ENCODE results near the gene PCDH9. TPM values are rescaled to one million over a fixed set of nuclear protein-coding genes. Genes with fewer than 3 reads are reported as not detected.

The PCDH9 gene
- total RNA-seq, 4 donors from 2014 or later = 0.57 to 1.7 (median 0.97) TPM

DNA sequence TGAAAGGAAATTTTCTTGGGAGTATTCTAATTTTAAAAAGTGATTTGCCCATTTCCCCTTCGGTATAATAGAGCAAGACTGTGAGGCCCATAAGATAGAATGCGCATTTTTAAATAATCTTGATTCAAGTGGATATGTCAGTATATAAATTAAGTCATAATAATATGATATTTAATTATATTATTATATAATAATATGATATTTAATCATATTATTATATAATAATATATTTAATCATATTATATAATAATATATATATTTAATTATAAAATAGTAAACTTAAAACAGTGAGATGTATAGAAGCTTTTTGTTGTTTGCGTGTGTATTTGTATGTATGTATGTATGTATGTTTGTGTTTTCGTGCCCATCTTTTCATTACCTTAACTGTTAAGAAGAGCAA, 682.5 kb downstream of the PCDH9 start:
- Histone ChIP-seq H3K27ac (no peak overlapping the region), H3K36me3 (no peaks in the 10 kb centered on the region), H3K4me3 (no peak overlapping the region), H3K27me3 (no peaks in the 10 kb centered on the region), H3K9me3 (no peaks in the 10 kb centered on the region), H3K4me1 (no peaks in the 10 kb centered on the region)
- TF ChIP-seq, protein P1, sequence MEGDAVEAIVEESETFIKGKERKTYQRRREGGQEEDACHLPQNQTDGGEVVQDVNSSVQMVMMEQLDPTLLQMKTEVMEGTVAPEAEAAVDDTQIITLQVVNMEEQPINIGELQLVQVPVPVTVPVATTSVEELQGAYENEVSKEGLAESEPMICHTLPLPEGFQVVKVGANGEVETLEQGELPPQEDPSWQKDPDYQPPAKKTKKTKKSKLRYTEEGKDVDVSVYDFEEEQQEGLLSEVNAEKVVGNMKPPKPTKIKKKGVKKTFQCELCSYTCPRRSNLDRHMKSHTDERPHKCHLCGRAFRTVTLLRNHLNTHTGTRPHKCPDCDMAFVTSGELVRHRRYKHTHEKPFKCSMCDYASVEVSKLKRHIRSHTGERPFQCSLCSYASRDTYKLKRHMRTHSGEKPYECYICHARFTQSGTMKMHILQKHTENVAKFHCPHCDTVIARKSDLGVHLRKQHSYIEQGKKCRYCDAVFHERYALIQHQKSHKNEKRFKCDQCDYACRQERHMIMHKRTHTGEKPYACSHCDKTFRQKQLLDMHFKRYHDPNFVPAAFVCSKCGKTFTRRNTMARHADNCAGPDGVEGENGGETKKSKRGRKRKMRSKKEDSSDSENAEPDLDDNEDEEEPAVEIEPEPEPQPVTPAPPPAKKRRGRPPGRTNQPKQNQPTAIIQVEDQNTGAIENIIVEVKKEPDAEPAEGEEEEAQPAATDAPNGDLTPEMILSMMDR (IDR thresholded peaks at IDR 0.05) = no peak
- no peak for TF ChIP-seq POLR2A (IDR thresholded peaks at IDR 0.05)
- no peak for DNase-seq

DNA sequence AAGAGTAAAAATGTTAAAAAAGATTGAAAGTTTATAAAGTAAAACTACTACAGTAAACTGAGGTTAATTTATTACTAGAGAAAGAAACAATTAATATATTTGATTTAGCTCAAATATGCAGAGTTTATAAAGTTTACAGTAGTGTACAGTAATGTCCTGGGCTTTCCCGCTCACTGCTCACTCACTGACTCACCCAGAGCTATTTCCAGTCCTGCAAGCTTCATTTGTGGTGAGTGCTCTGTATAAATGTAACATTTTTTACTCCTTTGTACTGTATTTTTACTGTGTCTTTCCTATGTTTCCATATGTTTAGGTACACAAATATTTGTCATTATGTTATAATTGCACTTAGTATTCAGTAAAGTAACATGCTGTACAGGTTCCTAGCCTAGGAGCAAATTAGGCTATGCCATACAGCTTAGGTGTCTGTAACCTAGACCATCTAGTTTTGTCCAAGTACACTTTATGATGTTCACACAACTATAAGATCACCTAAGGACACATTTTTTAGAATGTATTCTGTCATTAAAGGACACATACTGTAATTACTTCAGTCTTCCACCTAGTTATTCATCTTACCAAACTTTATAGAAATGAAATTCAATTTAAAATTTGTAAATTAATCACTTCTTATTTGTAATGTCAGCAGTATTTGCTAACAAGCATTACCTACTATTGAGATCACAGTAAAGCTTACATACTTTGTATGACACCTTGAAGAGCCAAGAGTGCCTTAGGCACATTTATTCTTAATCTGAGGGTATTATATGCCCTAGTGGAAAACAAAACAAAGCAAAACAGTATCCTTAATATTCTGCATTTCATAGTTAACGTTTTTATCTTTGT, 683.4 kb downstream of the PCDH9 start:
- Histone ChIP-seq H3K27ac (no peak overlapping the region), H3K9me3 (no peaks in the 10 kb centered on the region), H3K27me3 (no peaks in the 10 kb centered on the region), H3K4me3 (no peak overlapping the region), H3K36me3 (no peaks in the 10 kb centered on the region), H3K4me1 (no peaks in the 10 kb centered on the region)
- TF ChIP-seq, protein P1 (IDR thresholded peaks at IDR 0.05) = no peak
- no peak for TF ChIP-seq POLR2A (IDR thresholded peaks at IDR 0.05)
- DNase-seq = no peak

DNA sequence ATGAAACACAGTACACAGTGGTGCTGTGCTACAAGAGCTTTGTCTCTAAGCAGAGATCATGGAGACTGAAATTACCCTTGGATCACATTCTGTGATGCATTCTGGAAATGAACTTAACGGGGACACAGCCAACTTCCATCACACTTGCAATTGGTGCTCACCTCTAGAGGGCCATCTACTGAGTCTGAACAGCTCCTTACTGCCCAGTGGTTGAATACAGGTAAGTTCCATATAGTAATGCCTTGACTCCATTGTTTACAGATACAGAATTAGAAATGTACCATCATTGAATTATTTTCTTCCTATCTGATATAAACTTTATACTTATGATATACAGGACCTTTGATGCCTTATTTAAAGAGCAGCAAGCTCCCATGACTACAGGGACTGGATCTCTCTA, 686.4 kb downstream of the PCDH9 start:
- no peak for TF ChIP-seq POLR2A (IDR thresholded peaks at IDR 0.05)
- TF ChIP-seq, protein P1 (IDR thresholded peaks at IDR 0.05) = no peak
- Histone ChIP-seq H3K4me1 (no peaks in the 10 kb centered on the region), H3K36me3 (no peaks in the 10 kb centered on the region), H3K27me3 (no peaks in the 10 kb centered on the region), H3K9me3 (no peaks in the 10 kb centered on the region), H3K27ac (no peak overlapping the region), H3K4me3 (no peak overlapping the region)
- DNase-seq = no peak

DNA sequence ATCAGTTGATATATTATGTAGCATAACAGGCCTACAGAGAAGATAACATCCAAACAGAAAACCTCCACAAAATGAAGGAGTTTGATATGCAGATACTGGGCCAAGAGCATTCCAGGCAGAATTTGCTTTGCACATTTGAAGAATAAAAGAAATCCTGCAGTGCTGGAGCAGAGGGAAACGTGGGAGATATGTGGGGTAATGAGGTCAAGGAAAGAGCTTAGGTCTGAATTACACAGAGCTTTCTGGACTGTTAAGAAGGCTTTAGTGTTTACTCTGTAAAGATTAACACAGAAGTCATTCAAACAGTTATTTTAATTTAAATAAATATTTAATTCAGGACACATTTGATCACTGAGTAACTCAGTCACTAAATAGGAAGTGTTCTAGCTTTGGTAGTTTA, 692.7 kb downstream of the PCDH9 start:
- H3K4me1 ChIP-seq = no peaks in the 10 kb centered on the region
- TF ChIP-seq POLR2A (IDR thresholded peaks at IDR 0.05) = no peak
- TF ChIP-seq, protein P1 (IDR thresholded peaks at IDR 0.05) = no peak
- no peak overlapping the region for H3K4me3 ChIP-seq
- DNase-seq = no peak
- no peaks in the 10 kb centered on the region for H3K9me3 ChIP-seq
- no peaks in the 10 kb centered on the region for H3K36me3 ChIP-seq
- H3K27ac ChIP-seq = no peak overlapping the region
- H3K27me3 ChIP-seq = no peaks in the 10 kb centered on the region

DNA sequence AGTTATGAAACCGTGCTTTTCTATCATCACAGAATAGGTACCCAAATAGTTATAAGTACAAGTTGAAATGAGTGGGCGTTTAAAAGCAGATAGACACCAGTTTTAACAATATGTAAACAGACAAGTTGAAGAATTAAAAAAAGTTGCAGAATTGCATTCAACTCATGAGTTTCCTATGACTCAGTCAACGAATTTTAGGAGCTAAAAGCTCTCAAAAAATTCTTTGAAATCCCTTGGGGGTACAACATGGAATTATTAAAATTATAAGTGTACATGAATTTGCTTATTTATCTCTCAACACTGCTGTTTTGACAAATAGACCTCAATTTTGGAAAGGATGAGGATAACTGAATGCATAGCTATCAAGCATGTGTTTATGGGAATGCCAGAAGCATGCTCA, 693.4 kb downstream of the PCDH9 start:
- Histone ChIP-seq H3K4me1 (no peaks in the 10 kb centered on the region), H3K27ac (no peak overlapping the region), H3K4me3 (no peak overlapping the region), H3K27me3 (no peaks in the 10 kb centered on the region), H3K36me3 (no peaks in the 10 kb centered on the region), H3K9me3 (no peaks in the 10 kb centered on the region)
- no peak for TF ChIP-seq POLR2A (IDR thresholded peaks at IDR 0.05)
- TF ChIP-seq, protein P1 (IDR thresholded peaks at IDR 0.05) = no peak
- no peak for DNase-seq

All from Peyer's patch (tissue), 4 donors.